NCI-H1092 (cell line): ENCODE results near the gene UBA5.

ENCODE experiments used
- DNase-seq: peaks from one replicate; lab custom pipeline; 2025; lab: John Stamatoyannopoulos, UW

The UBA5 gene

DNA sequence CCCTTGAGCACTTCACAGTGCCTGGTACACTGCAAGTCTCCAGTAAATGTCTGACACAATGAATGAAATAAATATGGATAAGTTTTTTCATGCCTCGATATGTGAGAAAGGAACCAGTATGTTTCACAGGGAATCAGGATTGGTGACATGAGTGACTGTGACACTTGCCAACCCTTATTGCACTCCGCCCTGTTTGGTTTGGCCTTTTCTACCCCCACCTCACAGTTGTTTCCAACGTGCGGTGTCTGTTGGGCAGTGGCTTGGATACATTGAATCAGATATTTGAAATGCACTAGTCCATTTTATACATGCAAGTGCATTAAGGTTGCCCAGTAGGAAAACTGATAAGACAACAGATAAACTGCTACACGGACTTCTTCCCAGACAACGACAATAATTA, 60.1 kb downstream of the UBA5 start:
- no peak for DNase-seq

DNA sequence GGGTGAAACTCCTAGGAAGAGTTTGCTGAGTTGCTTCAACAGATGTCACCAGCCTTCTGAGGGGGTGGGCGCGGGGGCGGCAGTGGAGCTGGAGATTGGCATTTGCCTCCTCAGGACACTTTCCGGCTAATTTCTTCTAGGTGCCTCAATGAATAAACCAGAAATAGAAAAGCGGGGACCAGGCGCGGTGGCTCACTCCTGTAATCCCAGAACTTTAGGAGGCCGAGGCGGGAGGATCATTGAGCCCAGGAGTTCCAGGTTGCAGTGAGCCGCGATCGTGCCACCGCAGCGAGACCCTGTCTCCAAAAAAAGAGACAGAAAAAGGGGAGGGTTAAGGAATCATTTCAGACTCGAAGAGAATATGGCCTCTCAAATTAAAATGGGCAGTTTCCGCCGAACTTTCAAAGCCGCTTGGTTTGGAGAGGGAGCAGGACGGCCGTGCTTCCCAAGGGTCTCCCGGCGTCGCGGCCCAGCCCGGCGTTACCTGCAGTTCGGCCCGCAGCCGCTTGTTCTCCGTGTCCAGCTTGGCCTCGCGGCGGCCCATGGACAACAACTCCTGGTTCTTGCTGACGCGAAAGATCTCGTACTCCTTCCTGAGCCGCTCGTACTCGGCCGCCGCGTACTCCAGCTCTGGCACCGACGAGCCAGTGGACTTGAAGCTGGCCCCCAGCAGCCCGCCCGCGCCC, 61.5 kb downstream of the UBA5 start:
- DNase-seq: no peak

DNA sequence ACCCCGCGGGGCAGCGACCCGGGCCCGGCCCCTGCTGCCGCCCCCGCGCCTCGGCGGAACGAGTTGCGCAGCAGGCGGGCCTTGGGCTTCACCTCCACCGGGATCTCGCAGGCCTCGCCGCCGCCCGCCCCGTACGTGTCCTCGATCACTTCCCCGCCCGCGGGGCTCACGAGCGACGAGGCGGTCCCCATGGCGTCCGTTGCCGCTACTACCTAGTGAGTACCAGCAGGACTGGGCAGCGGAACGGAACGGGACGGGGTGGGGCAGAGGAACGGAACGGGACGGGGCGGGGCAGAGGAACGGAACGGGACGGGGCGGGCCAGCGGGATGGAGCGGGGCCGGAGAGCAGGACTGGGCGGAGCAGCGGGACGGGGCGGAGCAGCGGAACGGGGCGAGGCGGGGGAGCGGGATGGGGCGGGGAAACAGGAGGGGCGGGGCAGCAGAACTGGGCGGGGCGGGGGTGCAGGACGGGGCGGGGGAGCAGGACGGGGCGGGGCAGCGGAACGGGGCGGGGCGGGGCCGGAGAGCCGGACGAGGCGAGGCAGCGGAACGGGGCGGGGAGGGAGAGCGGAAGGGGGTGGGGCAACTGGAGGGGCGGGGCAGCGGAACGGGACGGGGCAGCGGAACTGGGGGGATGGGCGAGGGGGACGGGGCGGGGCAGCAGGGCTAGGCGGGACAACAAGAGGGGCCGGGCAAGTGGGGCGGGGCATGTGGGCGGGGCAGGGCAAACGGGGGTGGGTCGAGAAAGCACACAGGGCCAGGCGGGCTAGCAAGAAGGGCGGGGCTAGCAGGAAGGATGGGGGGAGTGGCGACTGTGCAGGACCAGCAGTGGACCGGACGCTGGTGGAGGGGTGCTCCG, 62.3 kb downstream of the UBA5 start, which contains the start of gene NPHP3:
NPHP3 (minus strand) TSS at position 245 of the 859 bp plus-strand sequence; CDS start at position 191, 54 bp downstream.
- DNase-seq: peak; percentile 79

DNA sequence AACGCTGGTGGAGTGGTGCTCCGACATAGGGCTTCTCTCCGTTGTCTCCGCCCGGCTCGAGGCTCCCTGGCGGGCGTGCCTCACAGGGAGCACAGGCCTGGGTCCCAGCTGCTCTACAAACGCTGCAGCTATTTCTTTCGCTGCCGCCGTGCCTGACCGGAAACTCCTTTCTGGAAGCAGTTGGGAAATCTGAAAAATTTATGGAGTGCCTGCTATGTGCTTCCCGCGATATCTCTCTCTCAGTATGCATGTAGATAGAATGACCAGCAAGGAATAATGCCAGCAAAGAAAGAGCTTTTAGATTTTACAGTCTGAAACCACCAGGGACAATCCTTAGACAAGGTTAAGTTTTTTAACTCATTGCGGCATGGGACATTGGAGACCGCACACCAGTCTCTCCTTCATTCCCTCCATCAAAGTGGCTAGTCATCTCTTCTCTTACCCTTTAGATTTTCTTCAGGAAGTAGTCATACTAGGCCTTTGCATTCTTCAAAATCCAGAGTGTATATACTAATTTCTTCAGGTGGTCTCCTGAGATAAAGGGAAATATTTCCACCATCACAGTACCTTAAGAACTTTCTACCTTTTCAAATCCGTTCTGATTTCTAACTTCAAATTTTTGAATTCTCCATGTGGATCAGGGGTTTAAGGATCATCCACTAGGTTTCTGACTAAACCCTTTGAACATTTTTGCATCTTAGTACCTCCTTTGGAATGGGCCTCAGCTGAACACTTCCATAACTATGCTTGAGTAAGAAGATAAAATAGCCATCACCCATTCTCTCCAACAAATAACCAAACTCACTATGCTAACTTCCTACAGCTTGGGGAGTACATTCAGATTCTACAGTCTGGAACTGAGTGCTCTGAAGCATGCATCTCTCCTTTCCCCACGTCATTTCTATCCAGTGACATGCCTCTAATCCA, 63.2 kb downstream of the UBA5 start:
- DNase-seq: no peak

DNA sequence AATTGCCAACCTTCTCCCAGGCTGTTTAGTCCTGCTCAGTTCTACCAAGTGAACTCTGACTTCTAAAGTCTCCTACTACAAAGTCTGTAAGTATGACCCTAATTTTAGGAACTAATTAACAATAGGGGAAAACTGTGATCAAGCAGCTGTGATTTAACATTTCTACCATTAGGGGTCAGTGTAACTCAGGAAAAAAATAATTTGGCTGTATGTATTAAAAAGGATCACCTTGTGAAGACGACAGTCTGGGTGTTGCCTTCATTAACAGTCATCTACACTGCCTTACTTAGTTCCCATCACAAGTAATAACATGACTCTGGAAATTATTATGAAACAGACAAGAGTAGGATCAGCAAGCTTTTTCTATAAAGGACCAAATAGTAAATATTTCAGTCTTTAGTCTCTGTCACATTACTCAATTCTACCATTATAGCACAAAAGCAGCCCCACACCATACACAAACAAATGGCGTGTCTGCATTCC, 66.3 kb downstream of the UBA5 start:
- peak; percentile 32 for DNase-seq
